Astrocyte of the spinal cord (primary cell): ENCODE data around the gene NOS1AP.

Experiments
- DNase-seq: peaks from one replicate; pipeline ENCODE4 v3.0.0; 2011; ENCODE audit warnings: low read depth, low spot score
- H3K4me3 ChIP-seq: 2 replicates; pipeline ENCODE4 v1.5.1; 2011; ENCODE audit warnings: low read depth, mild to moderate bottlenecking, low read length, moderate library complexity
- in situ Hi-C: cut with HindIII; loops from 2 replicates; pipeline ENCODE4 v1.10.0; 2017; ENCODE audit warnings: low sequenced_read_pairs
- TF ChIP-seq, protein P1 (sequence below): IDR thresholded peaks from 2 replicates; pipeline ENCODE4 v1.5.1; 2012; ENCODE audit warnings: low read depth, mild to moderate bottlenecking, low read length, inconsistent platforms

The NOS1AP gene

DNA sequence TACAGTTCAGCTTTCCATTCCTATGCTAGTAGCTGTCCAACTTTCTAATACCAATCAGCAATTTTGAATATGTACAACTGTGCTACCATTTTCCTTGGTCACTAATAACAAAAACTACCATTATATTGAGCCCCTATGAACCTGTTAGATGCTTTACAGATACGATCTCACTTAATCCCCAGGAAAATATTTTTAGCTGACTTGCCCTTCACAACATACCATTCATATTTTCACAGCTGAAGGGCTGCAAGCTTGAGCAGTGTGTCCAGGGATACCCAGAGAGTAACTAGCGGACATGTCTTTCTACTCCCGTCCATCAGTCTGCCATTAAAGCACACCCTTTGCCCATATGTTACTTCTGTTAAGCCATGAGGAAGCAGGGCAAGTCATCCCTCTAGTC, 166.7 kb downstream of the NOS1AP start:
- no peak for DNase-seq
- TF ChIP-seq, protein P1, sequence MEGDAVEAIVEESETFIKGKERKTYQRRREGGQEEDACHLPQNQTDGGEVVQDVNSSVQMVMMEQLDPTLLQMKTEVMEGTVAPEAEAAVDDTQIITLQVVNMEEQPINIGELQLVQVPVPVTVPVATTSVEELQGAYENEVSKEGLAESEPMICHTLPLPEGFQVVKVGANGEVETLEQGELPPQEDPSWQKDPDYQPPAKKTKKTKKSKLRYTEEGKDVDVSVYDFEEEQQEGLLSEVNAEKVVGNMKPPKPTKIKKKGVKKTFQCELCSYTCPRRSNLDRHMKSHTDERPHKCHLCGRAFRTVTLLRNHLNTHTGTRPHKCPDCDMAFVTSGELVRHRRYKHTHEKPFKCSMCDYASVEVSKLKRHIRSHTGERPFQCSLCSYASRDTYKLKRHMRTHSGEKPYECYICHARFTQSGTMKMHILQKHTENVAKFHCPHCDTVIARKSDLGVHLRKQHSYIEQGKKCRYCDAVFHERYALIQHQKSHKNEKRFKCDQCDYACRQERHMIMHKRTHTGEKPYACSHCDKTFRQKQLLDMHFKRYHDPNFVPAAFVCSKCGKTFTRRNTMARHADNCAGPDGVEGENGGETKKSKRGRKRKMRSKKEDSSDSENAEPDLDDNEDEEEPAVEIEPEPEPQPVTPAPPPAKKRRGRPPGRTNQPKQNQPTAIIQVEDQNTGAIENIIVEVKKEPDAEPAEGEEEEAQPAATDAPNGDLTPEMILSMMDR = no peak
- in situ Hi-C loops = no loop called here
- H3K4me3 ChIP-seq = no peak overlapping the region

DNA sequence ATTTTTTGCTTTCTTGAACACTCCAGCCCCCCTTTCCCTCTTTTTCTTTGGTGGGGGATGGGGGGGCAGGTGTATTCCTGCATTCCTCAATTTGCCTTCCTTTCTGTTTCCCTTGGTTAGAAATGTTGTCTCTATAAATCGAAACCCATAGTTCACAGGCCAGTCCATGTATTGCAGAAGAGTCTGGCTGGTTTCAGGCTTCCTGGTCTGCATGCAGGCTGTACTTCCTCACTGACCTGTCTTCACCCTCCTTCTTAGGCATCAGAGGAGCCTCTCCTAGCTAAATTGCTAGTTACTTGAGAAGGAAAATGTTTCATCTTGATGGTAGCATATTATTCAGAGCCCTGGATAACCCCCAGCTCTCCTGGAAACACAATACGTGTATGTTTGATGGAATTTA, 167.1 kb downstream of the NOS1AP start:
- no peak for DNase-seq
- H3K4me3 ChIP-seq = no peak overlapping the region
- in situ Hi-C loops = no loop called here
- TF ChIP-seq, protein P1 = no peak

DNA sequence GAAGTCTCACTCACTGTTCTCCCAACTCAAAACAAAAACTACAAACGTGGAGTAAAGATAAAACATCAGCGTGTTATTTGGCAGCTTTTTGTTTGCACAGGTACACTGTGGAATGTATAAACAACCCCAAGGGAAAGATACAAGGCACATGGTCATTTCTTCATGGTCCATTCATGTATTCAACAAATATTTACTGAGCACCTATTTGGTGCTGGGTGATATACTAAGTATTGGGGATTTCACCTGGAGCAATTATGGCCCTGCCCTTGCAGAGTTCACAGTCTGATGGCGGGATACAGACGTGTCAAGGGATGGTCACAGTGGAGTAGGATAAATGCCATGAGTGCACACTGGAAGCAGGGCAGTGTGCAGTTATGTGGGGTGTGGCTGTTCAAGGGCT, 171.1 kb downstream of the NOS1AP start:
- no peak overlapping the region for H3K4me3 ChIP-seq
- DNase-seq = no peak
- TF ChIP-seq, protein P1 = no peak
- in situ Hi-C loops = no loop called here

DNA sequence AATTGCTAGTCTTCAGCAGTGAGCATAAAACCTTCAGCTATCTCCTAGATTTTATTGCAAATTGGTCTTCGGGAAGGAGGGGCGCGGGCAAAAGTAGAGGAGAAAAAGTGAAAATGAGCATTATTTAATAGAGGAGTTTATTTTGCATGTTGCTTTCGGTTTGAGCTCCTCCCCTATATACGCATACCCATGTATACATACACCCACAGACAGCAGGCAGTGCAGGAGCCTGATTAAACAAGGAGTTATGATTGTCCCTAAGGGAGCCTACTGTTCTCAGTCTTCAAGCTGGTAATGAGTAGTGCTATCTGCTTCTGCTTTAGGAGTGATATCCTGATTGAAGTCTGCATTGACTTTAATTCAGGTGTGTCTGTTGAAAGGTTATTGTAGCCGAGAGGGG, 173.3 kb downstream of the NOS1AP start:
- DNase-seq = no peak
- H3K4me3 ChIP-seq = no peak overlapping the region
- TF ChIP-seq, protein P1 = no peak
- in situ Hi-C loops = no loop called here

DNA sequence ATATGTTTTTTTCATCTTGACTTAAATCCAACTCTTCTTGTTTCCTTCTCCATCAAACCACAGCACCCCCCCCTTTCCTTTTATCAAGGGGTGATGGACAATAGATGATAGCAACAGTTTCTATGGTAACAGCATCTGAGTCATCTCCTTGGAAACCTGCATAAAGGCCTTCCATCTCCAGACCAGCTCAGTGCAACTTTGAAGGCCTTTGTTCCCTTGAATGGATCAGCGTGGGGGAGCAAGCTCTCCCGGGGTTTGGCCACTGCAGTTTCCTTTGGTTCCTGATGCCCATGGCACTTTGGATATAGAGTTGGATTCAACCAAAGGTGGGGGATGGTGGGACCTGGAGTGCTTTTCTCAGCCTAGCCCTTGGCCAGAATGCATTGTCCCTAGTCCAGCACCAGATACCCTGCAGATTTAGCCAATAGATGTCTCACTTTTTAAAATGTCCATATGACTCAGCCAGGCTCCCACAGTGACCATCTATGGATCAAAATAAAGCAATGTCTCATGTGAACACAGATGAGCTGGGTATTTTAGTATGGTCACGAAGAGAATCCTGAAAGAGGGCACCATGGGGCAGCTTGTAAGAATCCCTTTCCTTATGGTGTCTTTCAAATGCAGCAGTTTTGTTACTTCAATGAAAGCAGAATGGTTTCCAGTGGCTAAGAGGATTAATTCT, 179.5 kb downstream of the NOS1AP start:
- TF ChIP-seq, protein P1 = no peak
- no peak overlapping the region for H3K4me3 ChIP-seq
- in situ Hi-C loops = no loop called here
- peak; percentile 27 for DNase-seq

DNA sequence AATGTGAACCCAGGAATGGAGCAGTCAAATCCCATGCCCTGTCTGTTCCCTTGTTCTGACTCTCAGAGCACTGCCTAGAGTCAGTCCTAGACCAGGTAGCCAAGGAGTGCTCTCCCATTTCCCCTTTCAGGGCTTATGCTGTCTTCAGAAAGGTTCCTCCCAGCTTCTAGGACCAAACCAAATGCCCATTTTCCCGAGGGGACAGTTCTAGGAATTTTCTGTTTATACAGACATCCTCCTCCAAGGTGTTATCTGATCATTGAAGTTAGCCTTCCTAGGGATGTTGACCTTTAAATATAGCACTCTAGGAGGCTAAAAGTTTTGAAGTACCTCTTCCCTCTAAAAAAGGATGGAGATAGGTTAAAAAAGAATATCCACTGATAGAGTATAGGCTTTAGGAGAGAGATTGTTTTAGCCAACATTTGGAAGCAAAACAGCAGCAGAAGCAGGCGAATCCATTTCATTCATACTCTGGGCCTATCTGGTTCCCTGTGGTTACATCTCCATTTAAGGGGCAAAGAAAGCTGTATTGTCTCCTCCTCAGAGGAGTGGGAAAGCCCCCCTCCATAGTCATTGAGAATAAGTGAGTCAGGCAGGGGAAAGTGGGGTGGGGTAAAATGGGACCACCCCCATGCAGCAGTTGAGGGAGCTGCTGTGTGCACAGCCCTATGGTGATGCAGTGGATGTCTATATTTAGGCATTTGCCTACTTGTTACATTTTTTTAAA, 180.7 kb downstream of the NOS1AP start:
- DNase-seq = no peak
- in situ Hi-C loops = no loop called here
- TF ChIP-seq, protein P1 = no peak

More for the DNA sequence above, 180.7 kb downstream of the NOS1AP start:
- no peak overlapping the region for H3K4me3 ChIP-seq
